Esophagus muscularis mucosa (tissue), 4 donors: ENCODE data around the gene EHMT2. TPM values are rescaled to one million over a fixed set of nuclear protein-coding genes. Genes with fewer than 3 reads are reported as not detected.

Experiments
- DNase-seq: peaks from one replicate; pipeline ENCODE4 v3.0.0-alpha.2; 2017; ENCODE audit errors: extremely low spot score
- H3K27ac ChIP-seq, 4 donors: fragments of 200-600 bp; sonication (generic); replicated peaks in 1 of 4; 1 replicate in 3 of 4; 2 replicates in 1 of 4; pipeline ENCODE4 v1.5.1; 2016 to 2019; ENCODE audit warnings: mild to moderate bottlenecking in 1 of 4
- H3K27me3 ChIP-seq, 4 donors: fragments of 200-600 bp; sonication (generic); one replicate each; pipeline versions ENCODE4 v1.5.1 to v1.6.0; 2016 to 2019
- H3K36me3 ChIP-seq, 4 donors: fragments of 200-600 bp; sonication (generic); one replicate each; pipeline ENCODE4 v1.5.1; 2016 to 2019
- H3K4me1 ChIP-seq, 4 donors: fragments of 200-600 bp; sonication (generic); one replicate each; pipeline ENCODE4 v1.5.1; 2016 to 2019
- H3K4me3 ChIP-seq, 4 donors: fragments of 200-600 bp; sonication (generic); 1 replicate in 2 of 4; 2 replicates in 2 of 4; pipeline ENCODE4 v1.5.1; 2016 to 2019; ENCODE audit warnings: mild to moderate bottlenecking in 4 of 4, moderate library complexity in 1 of 4
- H3K9me3 ChIP-seq, 4 donors: fragments of 200-600 bp; sonication (generic); 1 replicate in 3 of 4; 2 replicates in 1 of 4; pipeline ENCODE4 v1.5.1; 2016 to 2019
- CTCF ChIP-seq, 3 experiments: fragments of 200-600 bp in 2 of 3; fragments of 450-650 bp in 1 of 3; sonication (generic) in 2 of 3; IDR thresholded peaks; one replicate each; pipeline ENCODE4 v1.5.1; 2017 to 2019; ENCODE audit warnings: antibody characterized with exemption in 3 of 3, mild to moderate bottlenecking in 2 of 3, moderate library complexity in 1 of 3
- EP300 ChIP-seq: sonication (generic); formaldehyde crosslinking; IDR thresholded peaks from one replicate; pipeline ENCODE4 v1.6.1; 2017; ENCODE audit warnings: antibody characterized with exemption
- POLR2A ChIP-seq: fragments of 450-650 bp; IDR thresholded peaks from one replicate; pipeline ENCODE4 v1.6.1; 2017; ENCODE audit warnings: antibody characterized with exemption, moderate library complexity, mild to moderate bottlenecking, low read depth
- POLR2AphosphoS5 ChIP-seq, 2 donors: sonication (generic); formaldehyde crosslinking; IDR thresholded peaks; one replicate each; pipeline ENCODE4 v1.6.1; 2017; ENCODE audit warnings: antibody characterized with exemption in 2 of 2
- WGBS: methylation state at CpG from one replicate; pipeline ENCODE4 v1.1.5; 2018; 5-methylcytosine and 5-hydroxymethylcytosine counted together
- intact Hi-C: fragments of 100-400 bp; cut with DNase I; formaldehyde crosslinking; loops from one replicate; pipeline ENCODE4 v1.15.1; 2023
- total RNA-seq, 4 donors: library from RNA; depleted of rRNA; stranded (reverse); fragments of >200 nt; gene quantifications; one replicate each; pipeline versions ENCODE4 v1.1.0 to v1.2.1, GENCODE V29; 2016

The EHMT2 gene
- total RNA-seq, 4 donors from 2014 or later = 25.7 to 48.4 (median 38.1) TPM

- H3K36me3 ChIP-seq = no peaks in the 10 kb centered on the region
- intact Hi-C loops = loop anchor here (10.0 kb wide), 1 partner anchor 347 kb away; no protein-coding TSS in a partner anchor
- WGBS = 75% methylated on average over 8 of the region's 11 CpGs
- peak overlapping the region in 1 of 4 donors; percentile 34 for H3K27ac ChIP-seq
- H3K27me3 ChIP-seq = peaks cover 0 to 5% (median 2%) of the 10 kb centered on the region in 4 donors
- peak overlapping the region; percentile 4 to 41 (median 22) for H3K4me3 ChIP-seq
- H3K4me1 ChIP-seq = no peaks in the 10 kb centered on the region
- H3K9me3 ChIP-seq = no peaks in the 10 kb centered on the region
- no peak for TF ChIP-seq POLR2AphosphoS5 (IDR thresholded peaks at IDR 0.05)
- no peak for TF ChIP-seq CTCF (IDR thresholded peaks at IDR 0.05)
- TF ChIP-seq POLR2A = no peak
- TF ChIP-seq EP300 = no peak
- no peak for DNase-seq
These were observed 30.6 kb upstream of the EHMT2 start for GRCh38 chr6:31927863-31928671.

- Histone ChIP-seq H3K36me3 (no peaks in the 10 kb centered on the region), H3K4me3 (peak within 1 kb of the TSS; percentile 4 to 41 (median 22)), H3K9me3 (no peaks in the 10 kb centered on the region), H3K27ac (peak within 1 kb of the TSS in 1 of 4 donors; percentile 34), H3K27me3 (peaks cover 0 to 5% (median 2%) of the 10 kb centered on the region in 4 donors), H3K4me1 (no peaks in the 10 kb centered on the region)
- WGBS = 54% methylated on average over 11 of the region's 11 CpGs
- DNase-seq = no peak
- TF ChIP-seq EP300 (no peak), POLR2AphosphoS5 (IDR thresholded peaks at IDR 0.05) (no peak), POLR2A (no peak), CTCF (IDR thresholded peaks at IDR 0.05) (no peak)
- intact Hi-C loops = loop anchor here (10.0 kb wide), 1 partner anchor 347 kb away; no protein-coding TSS in a partner anchor
These were observed 29.9 kb upstream of the EHMT2 start, which contains the start of gene C2 for GRCh38 chr6:31927242-31927862. TSS of gene C2 (plus strand) at chr6:31927717. CDS start at chr6:31927753, 36 bp downstream.

- WGBS = 10% methylated on average over 5 of the region's 5 CpGs
- intact Hi-C loops = loop anchor here (10.0 kb wide), 1 partner anchor 352 kb away; no protein-coding TSS in a partner anchor
- DNase-seq = no peak
- H3K27ac ChIP-seq = no peak overlapping the region
- H3K36me3 ChIP-seq = no peaks in the 10 kb centered on the region
- TF ChIP-seq POLR2A = no peak
- TF ChIP-seq POLR2AphosphoS5 (IDR thresholded peaks at IDR 0.05) = no peak
- no peak for TF ChIP-seq CTCF (IDR thresholded peaks at IDR 0.05)
- TF ChIP-seq EP300 = no peak
- H3K4me3 ChIP-seq = no peak overlapping the region
- H3K4me1 ChIP-seq = no peaks in the 10 kb centered on the region
- H3K27me3 ChIP-seq = no peaks in the 10 kb centered on the region
- H3K9me3 ChIP-seq = no peaks in the 10 kb centered on the region
These were observed 25.4 kb upstream of the EHMT2 start for GRCh38 chr6:31922942-31923341.

GRCh38 chr6:31920811-31921210, 23.3 kb upstream of the EHMT2 start:
- Histone ChIP-seq H3K36me3 (no peaks in the 10 kb centered on the region), H3K27ac (no peak overlapping the region), H3K4me1 (no peaks in the 10 kb centered on the region), H3K9me3 (no peaks in the 10 kb centered on the region), H3K27me3 (no peaks in the 10 kb centered on the region), H3K4me3 (no peak overlapping the region)
- intact Hi-C loops = loop anchor here (10.0 kb wide), 1 partner anchor 354 kb away; no protein-coding TSS in a partner anchor
- WGBS = 57% methylated on average over 2 of the region's 2 CpGs
- TF ChIP-seq EP300 (no peak), POLR2A (no peak), CTCF (IDR thresholded peaks at IDR 0.05) (no peak), POLR2AphosphoS5 (IDR thresholded peaks at IDR 0.05) (no peak)
- DNase-seq = no peak
